ELF-1 (cell line): ENCODE measurements around the gene ATP6V0A1.

Source experiments
- DNase-seq: peaks from one replicate; pipeline ENCODE4 v3.0.0-alpha.2; 2016; ENCODE audit warnings: low read depth, low spot score

The ATP6V0A1 gene

DNA sequence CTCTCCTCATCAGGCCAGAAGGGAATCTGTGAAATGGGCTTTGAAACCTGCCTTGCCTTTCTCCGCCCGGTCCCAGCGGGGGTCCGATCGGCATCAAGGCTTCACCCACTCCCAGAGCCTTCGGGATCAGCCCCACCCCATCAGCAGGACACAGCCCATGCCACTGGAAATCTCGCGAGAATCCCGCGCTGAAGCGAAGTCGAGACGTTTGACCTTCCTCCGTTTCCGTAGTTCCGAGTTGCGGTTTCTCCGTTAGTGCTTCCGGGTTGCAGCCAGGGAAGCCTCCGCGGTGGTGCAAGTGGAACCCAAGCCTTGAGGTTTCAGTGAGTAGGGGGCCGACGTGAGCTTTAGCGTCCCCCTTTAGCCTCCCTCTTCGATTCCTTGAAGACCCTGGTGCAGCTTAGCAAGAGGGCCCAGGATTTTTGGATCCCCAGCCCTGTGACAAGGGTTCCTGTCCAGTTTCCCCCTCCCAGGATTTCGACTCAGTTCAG, 103.3 kb downstream of the ATP6V0A1 start, which contains the start of gene COASY:
Gene COASY (plus strand): TSS at position 252 of the 491 bp plus-strand sequence. CDS start 475 bp downstream, outside the sequence.
- DNase-seq, result peak; percentile 96

GRCh38 chr17:42562388-42563142, 103.9 kb downstream of the ATP6V0A1 start:
- no peak for DNase-seq

GRCh38 chr17:42563143-42563509, 104.4 kb downstream of the ATP6V0A1 start:
- no peak for DNase-seq

GRCh38 chr17:42563543-42563942, 104.9 kb downstream of the ATP6V0A1 start:
- no peak for DNase-seq

DNA sequence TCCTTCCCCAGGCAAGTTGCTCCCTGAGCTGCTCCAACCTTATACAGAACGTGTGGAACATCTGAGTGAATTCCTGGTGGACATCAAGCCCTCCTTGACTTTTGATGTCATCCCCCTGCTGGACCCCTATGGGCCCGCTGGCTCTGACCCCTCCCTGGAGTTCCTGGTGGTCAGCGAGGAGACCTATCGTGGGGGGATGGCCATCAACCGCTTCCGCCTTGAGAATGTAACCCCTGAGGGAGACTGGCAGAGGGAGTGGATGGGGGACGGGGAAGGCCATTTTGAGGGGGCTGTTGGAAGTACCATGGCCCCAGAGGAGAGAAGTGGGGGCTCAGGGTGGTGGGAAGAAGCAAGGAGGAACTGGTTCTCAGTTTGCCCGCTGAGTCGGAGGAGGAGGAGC, 105.3 kb downstream of the ATP6V0A1 start:
- DNase-seq, result no peak

DNA sequence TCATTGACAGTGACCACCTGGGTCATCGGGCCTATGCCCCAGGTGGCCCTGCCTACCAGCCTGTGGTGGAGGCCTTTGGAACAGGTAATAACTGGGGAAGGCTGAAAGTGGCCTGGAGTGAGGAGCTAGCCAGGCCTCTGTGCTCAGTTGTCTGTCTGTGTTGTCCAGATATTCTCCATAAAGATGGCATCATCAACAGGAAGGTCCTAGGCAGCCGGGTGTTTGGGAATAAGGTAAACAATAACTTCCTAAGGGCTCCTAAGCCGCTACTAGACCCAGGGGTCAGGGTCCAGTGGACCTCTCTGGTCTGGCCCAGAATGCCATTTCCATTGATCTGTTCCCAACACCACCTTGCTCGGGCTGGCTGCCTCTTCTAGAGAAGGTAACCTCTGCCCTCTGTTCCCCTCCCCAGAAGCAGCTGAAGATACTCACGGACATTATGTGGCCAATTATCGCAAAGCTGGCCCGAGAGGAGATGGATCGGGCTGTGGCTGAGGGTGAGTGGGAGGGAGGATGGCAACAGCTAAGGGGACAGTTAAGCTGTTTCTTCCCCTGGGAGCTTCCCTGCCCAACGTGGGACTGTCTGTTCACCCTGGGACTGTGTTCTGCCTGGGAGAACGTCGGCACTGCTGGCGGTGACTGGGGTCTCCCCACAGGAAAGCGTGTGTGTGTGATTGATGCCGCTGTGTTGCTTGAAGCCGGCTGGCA, 106.3 kb downstream of the ATP6V0A1 start:
- no peak for DNase-seq

GRCh38 chr17:42565523-42566214, 107.0 kb downstream of the ATP6V0A1 start:
- no peak for DNase-seq

DNA sequence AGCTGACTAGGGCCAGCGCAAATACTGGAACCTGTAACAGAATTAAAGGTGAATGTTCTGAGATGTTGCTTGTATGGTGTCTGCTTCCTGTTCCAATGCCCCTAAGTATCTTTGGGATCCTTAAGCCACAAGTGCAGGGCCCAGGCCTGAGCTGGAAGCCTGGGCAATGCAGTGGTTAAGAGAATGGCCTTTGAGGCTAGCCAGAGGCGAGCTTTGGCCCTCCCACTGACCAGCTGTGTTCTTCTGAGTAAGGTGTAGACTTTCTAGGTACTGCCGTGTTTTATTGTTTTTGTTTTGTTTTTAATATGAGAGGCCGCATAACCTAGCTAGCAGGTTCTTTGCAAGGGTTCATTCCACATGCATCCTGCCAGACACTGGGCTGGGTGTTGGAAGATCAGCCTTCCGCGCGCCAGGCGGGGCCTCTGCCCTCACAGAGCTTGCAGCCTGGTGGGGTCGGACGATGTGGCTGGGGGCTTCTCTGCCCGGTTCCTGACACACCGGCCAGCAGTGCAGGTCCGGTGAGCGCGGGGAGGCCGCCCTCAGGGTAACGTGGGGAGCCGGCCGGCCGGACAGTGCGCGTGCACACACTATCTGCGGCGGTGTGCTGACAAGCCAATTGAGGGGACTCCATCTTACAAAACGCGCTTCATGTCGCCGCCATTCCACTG, 107.7 kb downstream of the ATP6V0A1 start:
- DNase-seq, result no peak

GRCh38 chr17:42566883-42567573, 108.3 kb downstream of the ATP6V0A1 start, which contains the start of gene MLX:
MLX (plus strand) TSS chr17:42567100; CDS start chr17:42567125, 25 bp downstream.
- peak; percentile 92 for DNase-seq

DNA sequence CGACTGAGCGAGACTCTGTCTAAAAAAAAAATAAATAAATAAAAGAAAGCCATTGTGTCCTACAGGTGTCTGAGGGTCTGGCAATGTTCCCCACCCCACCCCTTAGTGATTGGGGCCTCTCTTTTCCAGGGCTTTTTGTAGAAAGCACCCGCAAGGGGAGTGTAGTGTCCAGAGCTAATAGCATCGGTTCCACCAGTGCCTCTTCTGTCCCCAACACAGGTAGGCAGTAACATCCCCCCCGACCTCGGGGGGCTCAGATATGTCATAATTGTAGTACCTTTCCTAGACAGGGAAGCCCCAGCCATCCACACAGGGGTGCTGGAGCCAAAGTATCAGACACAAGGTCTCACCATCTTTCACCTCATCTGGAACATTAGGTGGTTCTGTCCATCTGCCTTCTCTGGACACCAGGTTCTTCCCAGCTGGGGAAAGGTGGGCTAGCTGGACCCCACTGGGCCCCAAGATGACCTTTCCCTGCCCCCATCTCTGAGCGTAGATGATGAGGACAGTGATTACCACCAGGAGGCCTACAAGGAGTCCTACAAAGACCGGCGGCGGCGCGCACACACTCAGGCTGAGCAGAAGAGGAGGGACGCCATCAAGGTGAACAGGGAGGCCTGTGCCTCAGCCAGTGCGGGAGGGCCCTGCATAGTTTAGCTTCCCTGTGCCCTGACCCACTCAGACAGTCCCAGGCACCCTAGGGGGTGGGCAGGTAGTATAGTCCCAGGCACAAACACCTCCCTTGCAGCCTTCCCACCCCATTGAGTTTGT, 109.8 kb downstream of the ATP6V0A1 start:
- DNase-seq, result no peak

- no peak for DNase-seq
Observed at GRCh38 chr17:42571435-42572225, 113.0 kb downstream of the ATP6V0A1 start.
